Muscle of leg (tissue), 11 donors: Measurements from ENCODE around the gene ADGRG6. TPM values are rescaled to one million over a fixed set of nuclear protein-coding genes. Genes with fewer than 3 reads are reported as not detected.

Experiments
- DNase-seq: peaks from one replicate; pipeline ENCODE4 v3.0.0; 2013
- H3K27ac ChIP-seq: one replicate; pipeline ENCODE4 v1.5.1; 2013; ENCODE audit warnings: mild to moderate bottlenecking, low read length, control low read depth
- H3K27me3 ChIP-seq: one replicate; pipeline ENCODE4 v1.6.1; 2013; ENCODE audit warnings: low read length; ENCODE audit not compliant: control insufficient read depth, insufficient read depth
- H3K36me3 ChIP-seq: one replicate; pipeline ENCODE4 v1.6.1; 2013; ENCODE audit warnings: low read length; ENCODE audit not compliant: control insufficient read depth, insufficient read depth
- H3K4me1 ChIP-seq: one replicate; pipeline ENCODE4 v1.6.1; 2013; ENCODE audit warnings: low read length; ENCODE audit not compliant: control insufficient read depth, insufficient read depth
- H3K4me3 ChIP-seq: one replicate; pipeline ENCODE4 v1.5.1; 2013; ENCODE audit warnings: low read length, control low read depth
- H3K9me3 ChIP-seq: replicated peaks from 2 replicates; pipeline ENCODE4 v1.6.1; 2013; ENCODE audit warnings: low read depth, low read length; ENCODE audit not compliant: control insufficient read depth
- WGBS: methylation state at CpG from one replicate; pipeline ENCODE4 v1.1.5; 2013; ENCODE audit warnings: missing lambda C conversion rate; ENCODE audit not compliant: insufficient coverage; 5-methylcytosine and 5-hydroxymethylcytosine counted together
- polyA plus RNA-seq, 8 donors: library from polyadenylated mRNA; unstranded; fragments of 120-200 nt; gene quantifications; one replicate each; pipeline versions ENCODE4 v1.2.1 to v1.2.3, GENCODE V29; 2013; ENCODE audit warnings: inconsistent platforms in 1 of 8, low replicate concordance in 1 of 8; ENCODE audit not compliant: insufficient read length in 8 of 8, insufficient read depth in 1 of 8
- total RNA-seq: library from RNA; stranded (reverse); fragments of 120-200 nt; gene quantifications from one replicate; pipeline ENCODE4 v1.2.4, GENCODE V29; 2013

ADGRG6 gene
- total and polyA plus RNA-seq, 9 donors: 6.2 to 13.9 (median 10.1) TPM

- Histone ChIP-seq H3K4me1 (no peaks in the 10 kb centered on the region), H3K36me3 (no peaks in the 10 kb centered on the region), H3K4me3 (no peak overlapping the region), H3K27me3 (no peaks in the 10 kb centered on the region), H3K27ac (no peak overlapping the region), H3K9me3 (no peaks in the 10 kb centered on the region)
- no CpG with 5 or more reads among the region's 1 CpG for WGBS
- DNase-seq: no peak
Observed at GRCh38 chr6:142489722-142490610, 188.2 kb downstream of the ADGRG6 start.

Other genes starting within 250 kb of the ADGRG6 start
- not detected for gene GJE1, start 169.1 kb upstream of the ADGRG6 start, total RNA-seq
- not detected for gene GJE1, start 169.1 kb upstream of the ADGRG6 start, polyA plus RNA-seq
- 0.09 TPM for gene NMBR, start 154.9 kb upstream of the ADGRG6 start, total RNA-seq
- under 1 TPM in 4 of 8 donors, not detected in 4; 0.15 to 0.36 (median 0.22) TPM for gene NMBR, start 154.9 kb upstream of the ADGRG6 start, polyA plus RNA-seq
- 42.0 TPM for gene VTA1, start 154.7 kb upstream of the ADGRG6 start, total RNA-seq
- gene VTA1, start 154.7 kb upstream of the ADGRG6 start, polyA plus RNA-seq: 10 to 100 TPM; 44.8 to 59.0 (median 55.9) TPM